ENCODE results near the gene LILRA2.

The LILRA2 gene

DNA sequence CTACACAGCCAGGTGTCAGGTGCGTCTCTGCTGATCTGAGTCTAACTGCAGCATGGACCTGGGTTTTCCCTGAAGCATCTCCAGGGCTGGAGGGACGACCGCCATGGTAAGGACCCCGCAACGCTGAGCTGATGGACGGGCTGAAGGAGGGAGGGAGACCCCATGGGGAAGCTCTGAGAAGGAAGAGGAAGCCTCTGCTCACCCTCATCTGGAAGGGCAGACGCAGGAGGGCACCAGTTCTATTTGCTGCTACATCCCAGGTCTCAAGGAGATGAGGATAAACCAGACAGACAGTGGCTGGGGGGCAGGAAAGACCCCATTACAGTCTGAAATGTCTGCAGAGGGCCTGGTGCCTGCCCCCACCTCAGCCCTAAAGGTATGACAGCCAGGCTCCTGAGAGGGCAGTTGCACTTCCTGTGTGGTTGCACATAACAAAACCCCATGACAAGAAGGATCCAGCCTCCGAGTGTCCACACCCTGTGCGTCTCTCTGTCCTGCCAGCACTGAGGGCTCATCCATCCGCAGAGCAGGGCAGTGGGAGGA lies at the start of gene LILRA2:
LILRA2 (plus strand) TSS at position 461 of the 543 bp plus-strand sequence. CDS start 89 bp downstream, outside the sequence.
- no peak for TF ChIP-seq CTCF (conservative IDR thresholded peaks at IDR 0.05; ENCODE audit: low read depth, low read length)
- H3K4me3 ChIP-seq (ENCODE audit: low read depth, low read length): no peak within 1 kb of the TSS
- no peak for DNase-seq (ENCODE audit: low read depth)

- no peak for TF ChIP-seq CTCF (conservative IDR thresholded peaks at IDR 0.05; ENCODE audit: low read depth, low read length)
- H3K4me3 ChIP-seq (ENCODE audit: low read depth, low read length): no peak overlapping the region
- no peak for DNase-seq (ENCODE audit: low read depth)
Measured at GRCh38 chr19:54525636-54526035, 48.0 kb upstream of the LILRA2 start.

GRCh38 chr19:54526972-54527371 lies 46.6 kb upstream of the LILRA2 start:
- H3K4me3 ChIP-seq (ENCODE audit: low read depth, low read length): no peak overlapping the region
- no peak for TF ChIP-seq CTCF (conservative IDR thresholded peaks at IDR 0.05; ENCODE audit: low read depth, low read length)
- no peak for DNase-seq (ENCODE audit: low read depth)

DNA sequence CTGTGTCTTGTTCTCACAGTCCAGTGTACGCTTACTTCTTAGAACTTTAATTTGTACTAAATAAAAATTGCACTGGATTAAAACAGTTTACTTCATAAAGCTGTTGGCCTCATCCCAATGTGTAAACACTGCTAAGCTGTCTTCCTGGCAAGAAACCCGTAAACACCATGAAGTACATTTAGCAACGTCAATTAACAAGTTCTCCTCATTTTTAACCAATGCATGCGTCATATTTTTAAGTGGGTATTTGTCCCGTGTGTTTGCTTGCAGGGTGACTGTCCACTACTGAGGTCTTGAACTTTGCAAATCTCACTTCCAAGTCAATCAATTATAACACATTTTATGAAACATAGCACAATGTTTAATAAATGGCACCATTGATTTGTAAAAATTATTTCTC lies 42.7 kb upstream of the LILRA2 start:
- no peak for TF ChIP-seq CTCF (conservative IDR thresholded peaks at IDR 0.05; ENCODE audit: low read depth, low read length)
- DNase-seq (ENCODE audit: low read depth): no peak
- no peak overlapping the region for H3K4me3 ChIP-seq (ENCODE audit: low read depth, low read length)

GRCh38 chr19:54532528-54532927 lies 41.1 kb upstream of the LILRA2 start:
- no peak for DNase-seq (ENCODE audit: low read depth)
- no peak for TF ChIP-seq CTCF (conservative IDR thresholded peaks at IDR 0.05; ENCODE audit: low read depth, low read length)
- no peak overlapping the region for H3K4me3 ChIP-seq (ENCODE audit: low read depth, low read length)

DNA sequence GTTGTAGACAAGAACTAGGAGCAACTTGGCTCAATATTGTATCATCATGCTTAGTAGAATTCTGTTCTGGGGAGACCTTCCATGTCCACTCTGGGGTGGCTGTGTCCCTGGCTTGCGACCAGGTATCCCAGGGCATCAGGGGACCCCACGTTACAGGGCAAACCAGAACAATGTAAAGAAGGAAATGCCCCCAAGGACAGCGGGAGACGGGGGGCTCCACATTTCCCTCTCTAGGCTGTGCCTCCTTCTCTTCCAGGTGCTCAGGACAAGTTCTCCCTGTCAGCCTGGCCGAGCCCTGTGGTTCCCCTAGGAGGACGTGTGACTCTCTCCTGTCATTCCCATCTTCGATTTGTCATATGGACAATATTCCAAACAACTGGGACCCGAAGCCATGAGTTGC lies 40.1 kb upstream of the LILRA2 start:
- no peak overlapping the region for H3K4me3 ChIP-seq (ENCODE audit: low read depth, low read length)
- no peak for TF ChIP-seq CTCF (conservative IDR thresholded peaks at IDR 0.05; ENCODE audit: low read depth, low read length)
- DNase-seq (ENCODE audit: low read depth): no peak

DNA sequence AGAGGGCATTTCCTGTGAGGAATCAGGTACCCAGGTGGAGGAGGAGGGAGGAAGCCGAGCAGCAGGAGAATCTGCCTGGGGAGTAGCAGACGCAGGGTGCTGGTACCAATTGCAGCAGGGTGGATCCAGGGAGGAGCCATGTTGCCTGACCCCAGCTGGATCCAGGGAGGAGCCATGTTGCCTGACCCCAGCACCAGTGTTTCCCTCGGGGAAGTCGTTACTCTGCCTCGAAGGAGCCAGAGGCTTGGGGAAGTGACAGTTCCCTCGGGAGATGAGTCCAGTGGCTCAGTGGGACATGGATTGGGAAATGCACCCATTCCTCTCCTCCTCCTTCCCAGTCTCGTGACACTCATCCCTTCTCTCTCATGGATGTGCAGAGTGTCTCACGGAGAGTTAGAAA lies 39.4 kb upstream of the LILRA2 start:
- DNase-seq (ENCODE audit: low read depth): no peak
- no peak overlapping the region for H3K4me3 ChIP-seq (ENCODE audit: low read depth, low read length)
- TF ChIP-seq CTCF (conservative IDR thresholded peaks at IDR 0.05; ENCODE audit: low read depth, low read length): no peak
